Mucosa of rectum (tissue), 2 donors: Measurements from ENCODE around the gene ATP2A3.

Experiments
- H3K27ac ChIP-seq, 2 donors: one replicate each; pipeline ENCODE4 v1.7.0; 2013; ENCODE audit warnings: inconsistent platforms in 2 of 2, low read depth in 2 of 2, low read length in 2 of 2
- H3K27me3 ChIP-seq, 2 donors: one replicate each; pipeline ENCODE4 v1.7.0; 2013; ENCODE audit warnings: low read length in 2 of 2; ENCODE audit not compliant: control insufficient read depth in 2 of 2, insufficient read depth in 2 of 2
- H3K36me3 ChIP-seq, 2 donors: one replicate each; pipeline ENCODE4 v1.7.0; 2013; ENCODE audit warnings: low read length in 2 of 2; ENCODE audit not compliant: control insufficient read depth in 2 of 2, insufficient read depth in 2 of 2
- H3K4me1 ChIP-seq, 2 donors: one replicate each; pipeline ENCODE4 v1.7.0; 2013; ENCODE audit warnings: low read length in 2 of 2, mild to moderate bottlenecking in 1 of 2; ENCODE audit not compliant: control insufficient read depth in 2 of 2, insufficient read depth in 2 of 2
- H3K4me3 ChIP-seq, 2 donors: one replicate each; pipeline ENCODE4 v1.7.0; 2013; ENCODE audit warnings: low read length in 2 of 2
- H3K9ac ChIP-seq, 2 donors: one replicate each; pipeline ENCODE4 v1.7.0; 2013; ENCODE audit warnings: low read length in 2 of 2, low read depth in 1 of 2, mild to moderate bottlenecking in 1 of 2
- H3K9me3 ChIP-seq, 2 donors: one replicate each; pipeline ENCODE4 v1.7.0; 2013; ENCODE audit warnings: low read length in 2 of 2; ENCODE audit not compliant: control insufficient read depth in 2 of 2
- donor health status: healthy.
- donor health status: Normal muscosa, but diverticular disease.

The ATP2A3 gene

GRCh38 chr17:3956327-3956957 is 7.8 kb downstream of the ATP2A3 start:
- Histone ChIP-seq H3K4me1 (peaks cover 27 to 32% of the 10 kb centered on the region in 2 donors), H3K36me3 (peaks cover 31 to 34% of the 10 kb centered on the region in 2 donors), H3K9ac (no peak overlapping the region), H3K4me3 (no peak overlapping the region), H3K27ac (no peak overlapping the region), H3K9me3 (no peaks in the 10 kb centered on the region), H3K27me3 (no peaks in the 10 kb centered on the region)

- Histone ChIP-seq H3K9me3 (no peaks in the 10 kb centered on the region), H3K9ac (no peak overlapping the region), H3K4me1 (peaks cover 19 to 23% of the 10 kb centered on the region in 2 donors), H3K27me3 (no peaks in the 10 kb centered on the region), H3K27ac (no peak overlapping the region), H3K4me3 (no peak overlapping the region), H3K36me3 (peaks cover 34 to 36% of the 10 kb centered on the region in 2 donors)
These were observed 8.6 kb downstream of the ATP2A3 start for GRCh38 chr17:3955673-3955988.

GRCh38 chr17:3954976-3955672 is 9.1 kb downstream of the ATP2A3 start:
- H3K27ac ChIP-seq, result no peak overlapping the region
- H3K36me3 ChIP-seq, result peaks cover 38 to 40% of the 10 kb centered on the region in 2 donors
- H3K9me3 ChIP-seq, result no peaks in the 10 kb centered on the region
- H3K27me3 ChIP-seq, result no peaks in the 10 kb centered on the region
- H3K4me3 ChIP-seq, result no peak overlapping the region
- peaks cover 14 to 18% of the 10 kb centered on the region in 2 donors for H3K4me1 ChIP-seq
- no peak overlapping the region for H3K9ac ChIP-seq

- no peak overlapping the region for H3K9ac ChIP-seq
- peaks cover 3 to 8% of the 10 kb centered on the region in 2 donors for H3K4me1 ChIP-seq
- H3K4me3 ChIP-seq, result no peak overlapping the region
- no peaks in the 10 kb centered on the region for H3K9me3 ChIP-seq
- no peaks in the 10 kb centered on the region for H3K27me3 ChIP-seq
- peaks cover 45 to 47% of the 10 kb centered on the region in 2 donors for H3K36me3 ChIP-seq
- no peak overlapping the region for H3K27ac ChIP-seq
These were observed 10.2 kb downstream of the ATP2A3 start for GRCh38 chr17:3954086-3954485.

- H3K9ac ChIP-seq, result no peak overlapping the region
- H3K36me3 ChIP-seq, result peaks cover 46 to 50% of the 10 kb centered on the region in 2 donors
- H3K4me3 ChIP-seq, result no peak overlapping the region
- peaks cover 3 to 6% of the 10 kb centered on the region in 2 donors for H3K4me1 ChIP-seq
- no peaks in the 10 kb centered on the region for H3K9me3 ChIP-seq
- no peaks in the 10 kb centered on the region for H3K27me3 ChIP-seq
- H3K27ac ChIP-seq, result no peak overlapping the region
These were observed 10.7 kb downstream of the ATP2A3 start for GRCh38 chr17:3953542-3953941.

- H3K4me1 ChIP-seq, result peaks cover 0 to 6% of the 10 kb centered on the region in 2 donors
- H3K9ac ChIP-seq, result no peak overlapping the region
- no peak overlapping the region for H3K27ac ChIP-seq
- no peaks in the 10 kb centered on the region for H3K27me3 ChIP-seq
- no peaks in the 10 kb centered on the region for H3K9me3 ChIP-seq
- H3K36me3 ChIP-seq, result peaks cover 41 to 52% of the 10 kb centered on the region in 2 donors
- no peak overlapping the region for H3K4me3 ChIP-seq
These were observed 12.1 kb downstream of the ATP2A3 start for GRCh38 chr17:3952186-3952585.

GRCh38 chr17:3951420-3951819 is 12.8 kb downstream of the ATP2A3 start:
- Histone ChIP-seq H3K9ac (no peak overlapping the region), H3K4me1 (no peaks in the 10 kb centered on the region), H3K27me3 (no peaks in the 10 kb centered on the region), H3K27ac (no peak overlapping the region), H3K9me3 (no peaks in the 10 kb centered on the region), H3K4me3 (no peak overlapping the region), H3K36me3 (peaks cover 41 to 52% of the 10 kb centered on the region in 2 donors)

GRCh38 chr17:3951003-3951402 is 13.2 kb downstream of the ATP2A3 start:
- Histone ChIP-seq H3K9ac (no peak overlapping the region), H3K9me3 (no peaks in the 10 kb centered on the region), H3K27me3 (no peaks in the 10 kb centered on the region), H3K27ac (no peak overlapping the region), H3K4me3 (no peak overlapping the region), H3K36me3 (peaks cover 40 to 48% of the 10 kb centered on the region in 2 donors), H3K4me1 (no peaks in the 10 kb centered on the region)

- H3K4me3 ChIP-seq, result no peak overlapping the region
- H3K9ac ChIP-seq, result no peak overlapping the region
- no peaks in the 10 kb centered on the region for H3K27me3 ChIP-seq
- H3K9me3 ChIP-seq, result no peaks in the 10 kb centered on the region
- no peak overlapping the region for H3K27ac ChIP-seq
- peaks cover 42 to 48% of the 10 kb centered on the region in 2 donors for H3K36me3 ChIP-seq
- H3K4me1 ChIP-seq, result no peaks in the 10 kb centered on the region
These were observed 13.7 kb downstream of the ATP2A3 start for GRCh38 chr17:3950584-3950983.

- H3K27me3 ChIP-seq, result no peaks in the 10 kb centered on the region
- H3K36me3 ChIP-seq, result peaks cover 46 to 52% of the 10 kb centered on the region in 2 donors
- H3K27ac ChIP-seq, result no peak overlapping the region
- no peak overlapping the region for H3K4me3 ChIP-seq
- no peaks in the 10 kb centered on the region for H3K9me3 ChIP-seq
- H3K4me1 ChIP-seq, result no peaks in the 10 kb centered on the region
- H3K9ac ChIP-seq, result no peak overlapping the region
These were observed 14.8 kb downstream of the ATP2A3 start for GRCh38 chr17:3949418-3949817.
